ENCODE results near the gene PRDM15.

DNA sequence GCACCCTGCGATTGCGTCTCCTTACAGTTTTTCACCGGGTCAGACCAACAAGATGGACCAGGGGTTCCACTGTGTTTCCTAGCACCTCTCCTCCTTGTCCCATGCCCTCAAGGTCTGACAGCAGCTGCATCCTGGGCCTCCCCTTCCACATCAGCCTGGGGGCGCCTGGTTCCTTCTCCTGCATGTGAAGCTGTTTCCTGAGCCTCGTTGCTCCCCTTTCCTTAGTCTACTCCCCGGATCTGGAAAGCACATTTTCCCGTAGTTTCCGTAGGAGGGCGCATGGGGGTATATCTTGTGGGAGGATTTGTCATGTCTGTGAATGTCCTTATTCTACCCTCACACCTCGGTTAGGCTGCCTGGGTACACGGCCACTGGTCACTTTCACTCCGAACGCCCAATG, 6.1 kb downstream of the PRDM15 start:
- TF ChIP-seq, protein P1, sequence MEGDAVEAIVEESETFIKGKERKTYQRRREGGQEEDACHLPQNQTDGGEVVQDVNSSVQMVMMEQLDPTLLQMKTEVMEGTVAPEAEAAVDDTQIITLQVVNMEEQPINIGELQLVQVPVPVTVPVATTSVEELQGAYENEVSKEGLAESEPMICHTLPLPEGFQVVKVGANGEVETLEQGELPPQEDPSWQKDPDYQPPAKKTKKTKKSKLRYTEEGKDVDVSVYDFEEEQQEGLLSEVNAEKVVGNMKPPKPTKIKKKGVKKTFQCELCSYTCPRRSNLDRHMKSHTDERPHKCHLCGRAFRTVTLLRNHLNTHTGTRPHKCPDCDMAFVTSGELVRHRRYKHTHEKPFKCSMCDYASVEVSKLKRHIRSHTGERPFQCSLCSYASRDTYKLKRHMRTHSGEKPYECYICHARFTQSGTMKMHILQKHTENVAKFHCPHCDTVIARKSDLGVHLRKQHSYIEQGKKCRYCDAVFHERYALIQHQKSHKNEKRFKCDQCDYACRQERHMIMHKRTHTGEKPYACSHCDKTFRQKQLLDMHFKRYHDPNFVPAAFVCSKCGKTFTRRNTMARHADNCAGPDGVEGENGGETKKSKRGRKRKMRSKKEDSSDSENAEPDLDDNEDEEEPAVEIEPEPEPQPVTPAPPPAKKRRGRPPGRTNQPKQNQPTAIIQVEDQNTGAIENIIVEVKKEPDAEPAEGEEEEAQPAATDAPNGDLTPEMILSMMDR (conservative IDR thresholded peaks at IDR 0.05; ENCODE audit: low read length): no peak
- TF ChIP-seq EZH2phosphoT487 (IDR thresholded peaks at IDR 0.05; ENCODE audit: borderline replicate concordance): no peak
